ENCODE measurements around the gene PBX3. TPM values are rescaled to one million over a fixed set of nuclear protein-coding genes. Genes with fewer than 3 reads are reported as not detected.

Gene PBX3
- total RNA-seq, 2 donors from 2014 or later = 37.5 to 46.1 TPM

- Mint-ChIP-seq H3K27me3 (ENCODE audit: insufficient read depth) (no peaks in the 10 kb centered on the region), H3K27ac (no peak overlapping the region), H3K36me3 (ENCODE audit: low read depth) (no peaks in the 10 kb centered on the region), H3K4me3 (no peak overlapping the region), H3K9me3 (no peaks in the 10 kb centered on the region), H3K4me1 (peaks cover 53% of the 10 kb centered on the region)
- 33% methylated on average over 3 of the region's 3 CpGs; no CpG with 5 or more reads in 1 of the 2 experiments for whole genome bisulfite sequencing, 2 experiments (ENCODE audit: insufficient coverage in 1 of 2, insufficient read length in 1 of 2)
- H3K4me3 ChIP-seq (ENCODE audit: low read length) = no peak overlapping the region
- H3K9me3 ChIP-seq (ENCODE audit: control insufficient read depth, low read length) = no peaks in the 10 kb centered on the region
- no peaks in the 10 kb centered on the region for H3K36me3 ChIP-seq (ENCODE audit: control insufficient read depth, insufficient read depth, low read length)
- no peak for TF ChIP-seq CTCF (conservative IDR thresholded peaks at IDR 0.05)
- H3K27ac ChIP-seq (ENCODE audit: low read depth, low read length) = peak overlapping the region; percentile 49
- no peaks in the 10 kb centered on the region for H3K27me3 ChIP-seq (ENCODE audit: control insufficient read depth, insufficient read depth, low read length, poor library complexity, severe bottlenecking)
- no peak for DNase-seq
- H3K4me1 ChIP-seq (ENCODE audit: control insufficient read depth, insufficient read depth, low read length) = peaks cover 13% of the 10 kb centered on the region
- H3K9ac ChIP-seq (ENCODE audit: extremely low read depth, low read length, poor library complexity, severe bottlenecking) = no peak overlapping the region
Observed at GRCh38 chr9:125886365-125886764, 139.2 kb downstream of the PBX3 start.

- Mint-ChIP-seq H3K36me3 (ENCODE audit: low read depth) (no peaks in the 10 kb centered on the region), H3K27ac (no peak overlapping the region), H3K9me3 (no peaks in the 10 kb centered on the region), H3K27me3 (ENCODE audit: insufficient read depth) (no peaks in the 10 kb centered on the region), H3K4me3 (no peak overlapping the region), H3K4me1 (peaks cover 53% of the 10 kb centered on the region)
- H3K36me3 ChIP-seq (ENCODE audit: control insufficient read depth, insufficient read depth, low read length) = no peaks in the 10 kb centered on the region
- no peaks in the 10 kb centered on the region for H3K9me3 ChIP-seq (ENCODE audit: control insufficient read depth, low read length)
- 73 to 75% methylated on average over 2 of the region's 2 CpGs for WGBS, 2 experiments (ENCODE audit: insufficient coverage in 1 of 2, insufficient read length in 1 of 2)
- H3K27ac ChIP-seq (ENCODE audit: low read depth, low read length) = peak overlapping the region; percentile 42
- peaks cover 13% of the 10 kb centered on the region for H3K4me1 ChIP-seq (ENCODE audit: control insufficient read depth, insufficient read depth, low read length)
- no peak overlapping the region for H3K9ac ChIP-seq (ENCODE audit: extremely low read depth, low read length, poor library complexity, severe bottlenecking)
- no peak for TF ChIP-seq CTCF (conservative IDR thresholded peaks at IDR 0.05)
- no peak overlapping the region for H3K4me3 ChIP-seq (ENCODE audit: low read length)
- DNase-seq = no peak
- no peaks in the 10 kb centered on the region for H3K27me3 ChIP-seq (ENCODE audit: control insufficient read depth, insufficient read depth, low read length, poor library complexity, severe bottlenecking)
Observed at GRCh38 chr9:125887172-125887571, 140.0 kb downstream of the PBX3 start.

GRCh38 chr9:125888211-125888610 is 141.0 kb downstream of the PBX3 start:
- Histone ChIP-seq H3K27me3 (ENCODE audit: control insufficient read depth, insufficient read depth, low read length, poor library complexity, severe bottlenecking) (no peaks in the 10 kb centered on the region), H3K36me3 (ENCODE audit: control insufficient read depth, insufficient read depth, low read length) (no peaks in the 10 kb centered on the region), H3K9me3 (ENCODE audit: control insufficient read depth, low read length) (no peaks in the 10 kb centered on the region), H3K9ac (ENCODE audit: extremely low read depth, low read length, poor library complexity, severe bottlenecking) (no peak overlapping the region), H3K27ac (ENCODE audit: low read depth, low read length) (no peak overlapping the region), H3K4me1 (ENCODE audit: control insufficient read depth, insufficient read depth, low read length) (peaks cover 13% of the 10 kb centered on the region), H3K4me3 (ENCODE audit: low read length) (no peak overlapping the region)
- no peaks in the 10 kb centered on the region for H3K36me3 Mint-ChIP-seq (ENCODE audit: low read depth)
- TF ChIP-seq CTCF (conservative IDR thresholded peaks at IDR 0.05) = no peak
- no peaks in the 10 kb centered on the region for H3K27me3 Mint-ChIP-seq (ENCODE audit: insufficient read depth)
- peaks cover 60% of the 10 kb centered on the region for H3K4me1 Mint-ChIP-seq
- no peak for DNase-seq
- 63% methylated on average over 6 of the region's 7 CpGs; no CpG with 5 or more reads in 1 of the 2 experiments for WGBS, 2 experiments (ENCODE audit: insufficient coverage in 1 of 2, insufficient read length in 1 of 2)
- peak overlapping the region; percentile 66 for H3K4me3 Mint-ChIP-seq
- H3K27ac Mint-ChIP-seq = peak overlapping the region; percentile 6
- H3K9me3 Mint-ChIP-seq = no peaks in the 10 kb centered on the region
